DMS 273 (cell line): ENCODE results near the gene COTL1.
A peak's percentile ranks its signal among the peaks of the same experiment; 100 is the strongest.

Experiments used
- DNase-seq: peaks from one replicate; lab custom pipeline; 2025; ENCODE audit not compliant: unreplicated experiment; lab: John Stamatoyannopoulos, UW

Gene COTL1

DNA sequence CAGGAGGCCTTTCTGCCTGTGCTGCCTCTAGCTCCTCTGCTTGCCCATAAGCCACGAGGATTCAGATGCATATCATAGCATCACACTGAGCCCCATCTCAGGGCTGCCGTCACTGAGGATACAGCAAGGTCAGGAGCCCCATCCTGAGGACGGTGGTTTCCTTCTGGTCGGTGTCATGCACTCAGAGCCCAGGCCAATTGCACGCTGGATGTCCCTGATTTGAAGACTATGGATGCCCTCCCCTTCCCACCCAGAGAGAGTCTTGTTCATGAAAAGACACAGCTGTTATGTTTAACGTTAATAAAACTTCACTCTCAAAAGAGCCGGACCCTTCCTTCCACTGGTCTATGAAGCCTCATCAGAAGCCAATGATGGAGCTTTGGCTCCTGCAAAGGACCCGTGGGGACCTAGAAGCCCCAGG is 19.9 kb downstream of the COTL1 start:
- no peak for DNase-seq

DNA sequence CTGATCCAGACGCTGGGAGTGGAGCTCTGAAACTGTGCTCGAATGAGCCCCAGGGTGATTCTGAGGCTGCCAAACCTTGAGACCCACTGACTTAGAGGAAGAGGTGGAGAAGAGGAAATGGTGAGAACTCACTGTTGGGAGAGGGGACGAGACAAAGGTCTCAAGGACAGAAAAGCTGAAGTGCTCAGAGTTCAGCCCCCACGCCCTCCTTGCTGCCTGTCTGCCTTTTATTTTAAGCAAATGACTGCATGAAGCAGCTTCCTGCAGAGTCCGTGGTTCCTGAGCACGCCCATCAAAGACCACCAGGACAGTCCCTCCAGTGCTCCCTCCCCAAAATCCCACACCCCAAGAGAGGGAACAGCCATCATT is 20.4 kb downstream of the COTL1 start:
- no peak for DNase-seq

DNA sequence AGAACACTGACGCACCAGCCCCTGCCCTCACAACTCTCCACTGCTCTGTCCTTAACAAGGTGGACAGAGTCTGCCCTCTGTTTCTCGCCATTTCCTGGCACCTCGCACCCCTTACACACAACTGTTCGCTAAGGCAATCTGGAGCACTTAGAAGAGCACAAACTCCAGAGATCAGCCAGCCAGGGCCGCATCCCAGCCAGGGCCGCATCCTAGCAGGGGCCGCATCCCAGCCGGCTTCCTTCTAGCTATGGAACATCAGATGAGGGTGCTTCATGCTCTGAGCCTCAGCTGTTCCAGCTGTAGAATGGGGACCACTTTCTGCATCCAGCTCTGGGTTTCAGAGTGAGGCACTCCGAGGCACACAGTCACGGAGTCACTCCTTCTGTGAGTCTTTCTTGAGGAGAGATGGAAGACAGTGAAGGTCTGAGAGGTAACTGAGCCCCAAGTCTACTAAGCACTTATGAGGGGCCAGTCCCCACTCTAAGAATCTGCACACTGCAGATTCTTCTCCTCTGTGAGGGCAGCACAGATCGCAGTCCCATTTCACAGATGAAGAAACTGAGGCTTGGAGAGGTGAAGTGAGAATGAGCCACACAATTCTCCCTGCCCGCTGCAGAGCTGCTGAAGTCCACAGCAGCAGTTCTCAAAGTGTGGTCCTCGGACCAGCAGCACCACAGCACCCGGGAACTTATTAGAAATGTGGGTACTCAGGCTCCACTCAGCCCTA is 20.9 kb downstream of the COTL1 start:
- DNase-seq = no peak

GRCh38 chr16:84596161-84596560 is 21.7 kb downstream of the COTL1 start:
- no peak for DNase-seq

- no peak for DNase-seq
These were observed 22.8 kb downstream of the COTL1 start for GRCh38 chr16:84595052-84595481.

DNA sequence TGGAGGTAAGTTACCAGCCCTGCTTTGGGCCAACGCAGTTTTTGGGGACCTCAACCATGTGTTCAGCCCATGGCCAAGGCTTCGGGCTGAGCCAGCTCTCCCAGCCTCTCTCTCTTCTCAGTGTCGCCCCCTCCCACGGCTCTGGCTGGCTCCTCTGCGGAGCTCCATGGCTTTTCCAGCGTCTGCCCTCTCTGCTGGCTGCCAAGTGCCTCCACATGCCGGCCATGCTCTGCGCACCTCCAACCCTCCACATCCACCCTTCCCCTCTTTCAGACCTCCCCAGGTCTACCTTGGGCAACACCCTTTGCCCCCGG is 23.2 kb downstream of the COTL1 start:
- peak; percentile 79 for DNase-seq

GRCh38 chr16:84593825-84594724 is 23.8 kb downstream of the COTL1 start:
- DNase-seq = peak; percentile 80

DNA sequence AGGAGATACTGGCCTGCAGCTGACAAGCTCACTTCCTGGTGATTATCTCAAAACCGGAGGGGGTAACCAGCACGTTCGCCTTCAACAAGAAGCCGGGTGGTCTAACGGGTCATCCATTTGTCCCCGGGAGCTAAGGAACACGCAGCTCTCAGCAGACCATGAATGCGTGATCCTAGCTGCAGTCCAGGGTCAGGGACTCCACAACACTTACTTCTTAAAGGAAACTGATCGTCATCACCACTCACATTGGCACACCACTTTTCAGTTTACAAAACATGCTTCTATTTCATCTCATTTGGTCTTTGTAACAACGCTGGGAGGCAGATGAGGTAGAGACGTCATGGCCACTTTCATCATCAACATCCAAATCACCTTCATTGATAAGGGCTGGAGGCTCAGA is 25.2 kb downstream of the COTL1 start:
- DNase-seq = no peak

- no peak for DNase-seq
These were observed 27.7 kb downstream of the COTL1 start for GRCh38 chr16:84589975-84590719.

DNA sequence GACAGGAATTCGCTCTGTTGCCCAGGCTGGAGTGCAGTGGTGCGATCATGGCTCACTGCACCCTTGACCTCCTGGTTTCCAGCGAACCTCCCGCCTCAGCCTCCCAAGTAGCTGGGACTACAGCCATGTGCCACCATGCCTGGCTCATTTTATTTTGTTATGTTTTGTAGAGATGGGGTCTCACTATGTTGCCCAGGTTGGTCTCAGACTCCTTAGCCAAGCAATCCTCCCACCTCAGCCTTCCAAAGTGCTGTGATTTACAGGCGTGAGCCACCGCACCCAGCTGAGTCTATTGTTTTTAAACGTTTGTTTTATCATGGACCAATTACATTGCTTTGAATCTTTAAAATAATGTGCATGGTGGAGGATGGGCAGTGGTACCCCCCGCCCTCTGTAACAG is 28.9 kb downstream of the COTL1 start:
- DNase-seq = no peak

DNA sequence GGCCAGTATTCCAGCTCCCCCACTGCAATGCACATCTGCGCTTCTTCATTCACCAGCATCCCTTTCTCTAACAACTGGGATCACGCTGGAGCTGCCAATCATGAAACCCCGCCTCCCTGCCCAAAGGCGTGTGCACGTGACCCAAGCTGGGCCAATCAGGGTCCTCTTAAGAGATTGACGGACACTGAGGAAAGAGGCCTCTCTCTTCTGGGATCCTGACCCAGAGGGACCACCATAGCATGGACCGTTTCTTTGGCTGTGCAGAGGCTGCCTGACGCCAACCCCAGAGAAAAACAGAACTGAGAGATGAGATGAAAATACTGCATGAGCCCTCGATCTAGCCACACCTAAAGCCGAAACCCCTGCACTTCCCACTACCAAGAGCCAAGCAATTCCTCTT is 32.0 kb downstream of the COTL1 start:
- peak; percentile 53 for DNase-seq

DNA sequence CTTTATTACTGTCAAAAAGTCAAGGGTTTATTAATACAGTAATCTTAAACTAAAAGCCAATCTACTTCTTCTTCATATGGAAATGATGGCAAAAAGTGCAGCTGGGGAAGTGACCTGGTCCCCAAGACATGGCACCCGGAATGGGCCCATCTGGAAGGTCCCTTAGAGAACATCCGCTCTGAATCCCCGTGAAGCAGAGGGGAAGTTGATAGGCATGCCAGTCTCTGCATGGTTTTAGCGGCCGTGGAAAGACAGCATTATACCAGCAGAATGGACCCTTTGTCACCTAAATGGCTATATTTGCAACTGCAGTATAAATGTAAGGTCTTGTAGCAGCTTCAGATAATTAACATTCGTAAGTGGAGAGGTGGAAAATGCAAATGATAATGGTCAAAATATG is 32.4 kb downstream of the COTL1 start:
- no peak for DNase-seq

- no peak for DNase-seq
These were observed 33.2 kb downstream of the COTL1 start for GRCh38 chr16:84584678-84585077.

- DNase-seq = no peak
These were observed 33.9 kb downstream of the COTL1 start for GRCh38 chr16:84583995-84584394.

DNA sequence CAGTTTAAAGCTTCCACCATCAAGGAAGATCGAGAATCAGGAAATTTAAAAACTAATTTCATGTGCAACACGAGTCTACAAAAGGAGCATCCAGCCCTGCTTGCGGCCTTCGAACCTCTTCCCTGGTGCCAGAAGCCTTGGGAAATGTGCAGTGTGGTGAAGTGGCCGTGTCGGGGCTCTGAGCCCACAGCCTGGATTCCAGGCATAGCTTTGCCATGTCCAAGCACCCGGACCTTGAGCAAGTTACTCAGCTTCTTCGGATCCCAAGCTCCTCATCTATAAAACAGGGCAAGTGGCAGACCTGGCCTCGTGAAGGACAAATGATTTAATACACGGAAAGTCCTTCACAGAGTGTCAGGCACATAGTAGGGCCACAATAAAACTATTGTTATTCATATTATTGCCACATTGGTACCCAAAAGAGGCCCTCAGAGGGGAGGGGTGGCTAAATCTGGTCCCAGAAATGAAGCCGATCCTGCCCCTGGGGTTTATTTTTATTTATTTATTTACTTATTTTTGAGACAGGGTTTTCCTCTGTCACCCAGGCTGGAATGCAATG is 34.8 kb downstream of the COTL1 start:
- no peak for DNase-seq

- DNase-seq = no peak
These were observed 36.7 kb downstream of the COTL1 start for GRCh38 chr16:84581158-84581557.

GRCh38 chr16:84579936-84580335 is 37.9 kb downstream of the COTL1 start:
- no peak for DNase-seq

GRCh38 chr16:84578538-84579126 is 39.2 kb downstream of the COTL1 start:
- no peak for DNase-seq

DNA sequence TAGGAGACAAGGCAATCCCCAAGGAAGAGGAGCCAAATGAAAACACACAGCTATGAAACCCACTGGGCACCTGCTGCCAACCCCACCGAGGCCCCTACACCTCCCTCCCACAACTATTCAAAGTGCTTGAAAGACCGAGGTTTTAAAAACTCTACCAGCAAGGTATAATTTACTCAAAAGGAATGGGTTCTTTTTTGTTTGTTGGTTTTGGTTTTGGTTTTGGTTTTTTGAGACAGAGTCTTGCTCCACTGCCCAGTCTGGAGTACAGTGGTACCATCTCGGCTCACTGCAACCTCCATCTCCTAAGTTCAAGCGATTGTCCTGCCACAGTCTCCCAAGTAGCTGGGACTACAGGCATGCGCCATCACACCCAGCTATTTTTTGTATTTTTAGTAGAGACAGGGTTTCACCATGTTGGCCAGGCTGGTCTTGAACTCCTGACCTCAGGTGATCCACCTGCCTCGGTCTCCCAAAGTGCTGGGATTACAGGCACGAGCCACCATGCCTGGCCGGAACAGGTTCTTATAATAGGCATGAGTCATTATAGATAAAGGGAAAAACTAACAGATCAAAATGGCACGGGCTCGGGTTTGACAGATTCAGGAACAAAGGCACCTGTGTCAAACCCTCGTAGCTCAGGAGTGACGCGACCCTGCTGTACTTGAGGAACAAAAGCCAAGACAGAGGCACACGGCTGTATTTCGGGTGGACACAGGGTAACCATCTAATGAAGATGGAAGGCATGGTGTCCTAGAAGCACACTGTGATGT is 40.7 kb downstream of the COTL1 start:
- DNase-seq = no peak

DNA sequence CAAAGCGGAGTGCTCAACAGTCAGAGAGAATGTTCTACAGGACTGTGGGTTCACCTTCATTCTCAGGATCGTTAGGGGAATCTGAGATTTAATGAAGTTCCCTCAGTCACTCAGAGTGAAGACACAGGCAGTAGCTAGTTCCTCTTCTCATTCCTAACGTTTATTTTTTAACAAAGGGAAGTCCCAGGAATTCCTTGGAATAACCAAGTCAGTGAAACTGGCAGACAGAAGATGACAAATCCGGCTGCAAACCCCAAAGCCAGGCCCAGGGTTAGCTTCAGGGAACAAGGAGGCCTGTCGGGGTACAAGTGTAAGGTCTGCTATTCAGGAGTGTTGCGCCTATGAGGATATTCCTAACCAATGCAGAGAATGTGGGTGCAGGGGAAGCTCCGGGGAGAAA is 42.0 kb downstream of the COTL1 start:
- DNase-seq = no peak
